H1 (cell line): ENCODE measurements around the gene SPATA19. TPM values are rescaled to one million over a fixed set of nuclear protein-coding genes. Genes with fewer than 3 reads are reported as not detected.
A peak's percentile ranks its signal among the peaks of the same experiment; 100 is the strongest.

Experiments used
- CTCF ChIA-PET: fragments of 300-600 bp; sonication (Branson Sonifier 250); formaldehyde crosslinking; loops from one replicate; lab custom pipeline; 2021; ENCODE audit not compliant: partially characterized antibody; lab: Charles Lee
- POLR2A ChIA-PET: fragments of 300-600 bp; sonication (Branson Sonifier 250); formaldehyde crosslinking; loops from one replicate; lab custom pipeline; 2021; ENCODE audit warnings: inconsistent platforms; ENCODE audit not compliant: partially characterized antibody; lab: Charles Lee
- DNase-seq, 2 experiments: peaks; one replicate each; pipeline versions ENCODE4 v3.0.0 to v3.0.0-alpha.2; 2010 to 2022; ENCODE audit warnings: low spot score in 2 of 2, low read depth in 1 of 2, mixed read lengths in 1 of 2
- FAIRE-seq: peaks from 2 replicates; lab custom pipeline; 2011; peaks lifted over from hg19 to GRCh38; lab: Jason Lieb, UNC
- H2AFZ ChIP-seq: 2 replicates; pipeline ENCODE4 v1.8.1; 2012; ENCODE audit warnings: low read length, inconsistent platforms
- H2AK5ac ChIP-seq: 2 replicates; pipeline ENCODE4 v1.6.1; 2013; ENCODE audit warnings: low read depth, low read length
- H2BK120ac ChIP-seq: replicated peaks from 2 replicates; pipeline ENCODE3; 2013; ENCODE audit warnings: low read depth, low read length, inconsistent platforms
- H2BK12ac ChIP-seq: 2 replicates; pipeline ENCODE4 v1.6.1; 2013; ENCODE audit warnings: low read depth, low read length
- H2BK15ac ChIP-seq: 2 replicates; pipeline ENCODE4 v1.6.1; 2013; ENCODE audit warnings: low read length
- H2BK20ac ChIP-seq: 2 replicates; pipeline ENCODE4 v1.6.1; 2013; ENCODE audit warnings: low read length
- H2BK5ac ChIP-seq: 2 replicates; pipeline ENCODE4 v1.6.1; 2013; ENCODE audit warnings: low read depth, low read length
- H3K14ac ChIP-seq: 2 replicates; pipeline ENCODE4 v1.6.1; 2013; ENCODE audit warnings: inconsistent platforms; ENCODE audit not compliant: insufficient read length
- H3K18ac ChIP-seq: 2 replicates; pipeline ENCODE4 v1.6.1; 2013; ENCODE audit warnings: low read length; ENCODE audit errors: extremely low read depth
- H3K23ac ChIP-seq: 2 replicates; pipeline ENCODE4 v1.6.1; 2013; ENCODE audit warnings: inconsistent platforms; ENCODE audit not compliant: insufficient read length
- H3K23me2 ChIP-seq: 2 replicates; pipeline ENCODE4 v1.6.1; 2013; ENCODE audit warnings: low read depth, low read length
- H3K27ac ChIP-seq: 2 replicates; pipeline ENCODE4 v1.6.1; 2011; ENCODE audit warnings: low read depth, low read length, inconsistent platforms
- H3K27me3 ChIP-seq, 4 experiments: replicated peaks in 1 of 4; 1 replicate in 1 of 4; 2 replicates in 3 of 4; pipeline versions ENCODE4 v1.6.1 to v1.8.1; 2011 to 2013; ENCODE audit warnings: low read length in 3 of 4, mild to moderate bottlenecking in 3 of 4, inconsistent platforms in 2 of 4, mixed read lengths in 2 of 4, moderate library complexity in 1 of 4; ENCODE audit not compliant: control insufficient read depth in 3 of 4, insufficient read depth in 3 of 4; ENCODE audit errors: extremely low read depth in 1 of 4
- H3K36me3 ChIP-seq, 4 experiments: 2 replicates each; pipeline versions ENCODE4 v1.6.1 to v1.8.1; 2011 to 2013; ENCODE audit warnings: mild to moderate bottlenecking in 4 of 4, low read length in 3 of 4, moderate library complexity in 2 of 4, control low read depth in 1 of 4, inconsistent platforms in 1 of 4; ENCODE audit not compliant: insufficient read depth in 4 of 4, control insufficient read depth in 2 of 4
- H3K4ac ChIP-seq: replicated peaks from 2 replicates; pipeline ENCODE3; 2013; ENCODE audit warnings: low read length, low read depth, mixed read lengths, inconsistent platforms; ENCODE audit not compliant: insufficient read length
- H3K4me1 ChIP-seq, 4 experiments: replicated peaks in 1 of 4; 1 replicate in 1 of 4; 2 replicates in 3 of 4; pipeline versions ENCODE4 v1.6.1 to v1.8.1; 2011 to 2013; ENCODE audit warnings: low read length in 3 of 4, inconsistent platforms in 2 of 4, mixed read lengths in 1 of 4; ENCODE audit not compliant: insufficient read depth in 4 of 4, control insufficient read depth in 3 of 4
- H3K4me2 ChIP-seq, 2 experiments: 2 replicates each; pipeline versions ENCODE4 v1.6.1 to v1.8.1; 2011 to 2013; ENCODE audit warnings: low read depth in 2 of 2, low read length in 2 of 2, control low read depth in 1 of 2, inconsistent platforms in 1 of 2, mild to moderate bottlenecking in 1 of 2; ENCODE audit not compliant: insufficient read depth in 1 of 2
- H3K4me3 ChIP-seq, 4 experiments: fragments of 200-600, 300-600 bp in 1 of 4; sonication (generic), shearing (Covaris generic), sonication (Bioruptor Twin) in 1 of 4; 2 replicates each; pipeline versions ENCODE4 v1.5.1 to v1.8.1; 2011 to 2016; ENCODE audit warnings: low read length in 4 of 4, low read depth in 3 of 4, control low read depth in 2 of 4, inconsistent platforms in 2 of 4, mild to moderate bottlenecking in 2 of 4, mixed read lengths in 1 of 4, moderate library complexity in 1 of 4; ENCODE audit not compliant: insufficient read depth in 2 of 4; ENCODE audit errors: extremely low read depth in 1 of 4
- H3K56ac ChIP-seq: replicated peaks from 2 replicates; pipeline ENCODE3; 2013; ENCODE audit warnings: low read depth, mild to moderate bottlenecking, mixed read lengths, low read length, inconsistent platforms; ENCODE audit not compliant: insufficient read length
- H3K79me1 ChIP-seq: 2 replicates; pipeline ENCODE4 v1.6.1; 2013; ENCODE audit warnings: low read depth, low read length, control low read depth
- H3K79me2 ChIP-seq, 2 experiments: 2 replicates each; pipeline versions ENCODE4 v1.6.1 to v1.8.1; 2012 to 2013; ENCODE audit warnings: low read length in 2 of 2, mild to moderate bottlenecking in 2 of 2, inconsistent platforms in 1 of 2; ENCODE audit not compliant: insufficient read depth in 2 of 2, control insufficient read depth in 1 of 2
- H3K9ac ChIP-seq, 4 experiments: replicated peaks in 1 of 4; 1 replicate in 1 of 4; 2 replicates in 3 of 4; pipeline versions ENCODE4 v1.6.1 to v1.8.1; 2011 to 2013; ENCODE audit warnings: low read depth in 3 of 4, low read length in 3 of 4, control low read depth in 2 of 4, mild to moderate bottlenecking in 2 of 4, moderate library complexity in 2 of 4, inconsistent platforms in 1 of 4; ENCODE audit errors: extremely low read depth in 1 of 4
- H3K9me3 ChIP-seq, 2 experiments: 2 replicates each; pipeline versions ENCODE4 v1.6.1 to v1.8.1; 2012 to 2013; ENCODE audit warnings: mild to moderate bottlenecking in 2 of 2, moderate library complexity in 2 of 2, control low read depth in 1 of 2, inconsistent platforms in 1 of 2, low read depth in 1 of 2, low read length in 1 of 2, mixed read lengths in 1 of 2; ENCODE audit not compliant: insufficient read depth in 2 of 2
- H4K20me1 ChIP-seq, 2 experiments: replicated peaks in 1 of 2; 2 replicates each; pipeline versions ENCODE3 to v1.8.1; 2011 to 2013; ENCODE audit warnings: inconsistent platforms in 2 of 2, low read length in 2 of 2, mild to moderate bottlenecking in 1 of 2; ENCODE audit not compliant: insufficient read depth in 2 of 2, control insufficient read depth in 1 of 2
- H4K5ac ChIP-seq: 2 replicates; pipeline ENCODE4 v1.6.1; 2013; ENCODE audit warnings: low read length, low read depth, mixed read lengths, inconsistent platforms; ENCODE audit not compliant: insufficient read length
- H4K8ac ChIP-seq: 2 replicates; pipeline ENCODE4 v1.8.0; 2013; ENCODE audit warnings: mild to moderate bottlenecking, moderate library complexity, low read length, inconsistent platforms; ENCODE audit not compliant: insufficient read depth; ENCODE audit errors: extremely low read depth
- H4K91ac ChIP-seq: replicated peaks from 2 replicates; pipeline ENCODE3; 2013; ENCODE audit warnings: low read length, mixed read lengths, inconsistent platforms; ENCODE audit not compliant: insufficient read length
- ATF3 ChIP-seq: IDR thresholded peaks from 2 replicates; pipeline ENCODE4 v1.6.1; 2011; ENCODE audit warnings: low read depth, mild to moderate bottlenecking, low read length; ENCODE audit not compliant: insufficient read depth
- CBX8 ChIP-seq: fragments of 300-800, 300-1000 bp; sonication (generic); IDR thresholded peaks from 2 replicates; pipeline ENCODE4 v1.7.1; 2016; ENCODE audit warnings: low read depth, low read length, borderline replicate concordance
- CTCF ChIP-seq, 3 experiments: IDR thresholded peaks; 1 replicate in 2 of 3; 2 replicates in 1 of 3; pipeline versions ENCODE4 v1.5.1 to v1.6.1; 2011; ENCODE audit warnings: low read length in 3 of 3, mild to moderate bottlenecking in 3 of 3, inconsistent platforms in 2 of 3, low read depth in 1 of 3, moderate library complexity in 1 of 3; ENCODE audit not compliant: insufficient read depth in 1 of 3; ENCODE audit errors: control extremely low read depth in 1 of 3
- FOSL1 ChIP-seq: IDR thresholded peaks from 2 replicates; pipeline ENCODE4 v1.6.1; 2011; ENCODE audit warnings: mild to moderate bottlenecking, low read depth, low read length, moderate library complexity; ENCODE audit not compliant: insufficient read depth
- HDAC6 ChIP-seq: IDR thresholded peaks from one replicate; pipeline ENCODE4 v1.7.1; 2012; ENCODE audit warnings: low read depth, mild to moderate bottlenecking, inconsistent platforms, low read length, moderate library complexity
- KDM1A ChIP-seq: fragments of 200-600, 300-600 bp; sonication (generic); IDR thresholded peaks from 2 replicates; pipeline ENCODE4 v1.7.1; 2016; ENCODE audit warnings: mild to moderate bottlenecking, low read length, borderline replicate concordance
- SIN3A ChIP-seq, 2 experiments: IDR thresholded peaks in 1 of 2; conservative IDR thresholded peaks in 1 of 2; 2 replicates each; pipeline ENCODE4 v1.6.1; 2011 to 2012; ENCODE audit warnings: low read length in 2 of 2, improper control_type of control experiment in 1 of 2, low read depth in 1 of 2, mild to moderate bottlenecking in 1 of 2
- SP4 ChIP-seq: IDR thresholded peaks from 2 replicates; pipeline ENCODE4 v1.6.1; 2012; ENCODE audit warnings: low read length, inconsistent platforms
- TEAD4 ChIP-seq: IDR thresholded peaks from 2 replicates; pipeline ENCODE4 v1.6.1; 2012; ENCODE audit warnings: low read depth, low read length, inconsistent platforms, mixed read lengths
- ZNF274 ChIP-seq: IDR thresholded peaks from 2 replicates; pipeline ENCODE4 v1.7.0; 2012; ENCODE audit warnings: low read length, borderline replicate concordance; ENCODE audit errors: extremely low read depth
- WGBS, 2 experiments: shearing (Covaris generic) in 1 of 2; methylation state at CpG; one replicate each; pipeline versions ENCODE4 v1.1.6 to v1.1.7; 2013 to 2015; ENCODE audit warnings: low lambda C conversion rate in 2 of 2, mixed read lengths in 2 of 2, inconsistent platforms in 1 of 2, low coverage in 1 of 2, missing lambda C conversion rate in 1 of 2; ENCODE audit not compliant: insufficient replicate concordance in 2 of 2, insufficient coverage in 1 of 2, insufficient read length in 1 of 2; ENCODE audit errors: extremely low coverage in 1 of 2, missing lambda C conversion rate in 1 of 2; 5-methylcytosine and 5-hydroxymethylcytosine counted together
- polyA plus RNA-seq, 7 experiments: library from polyadenylated mRNA; depleted of rRNA in 3 of 7; stranded (reverse) in 5 of 7; unstranded in 2 of 7; fragments of >200 nt in 5 of 7; fragments of 200-250 nt in 2 of 7; gene quantifications; 1 replicate in 5 of 7; 2 replicates in 1 of 7; 4 replicates in 1 of 7; pipeline versions ENCODE4 v1.2.1 to v1.2.3, GENCODE V29; 2011 to 2013; ENCODE audit warnings: missing spikeins in 2 of 7, mixed read lengths in 2 of 7
- total RNA-seq: library from RNA; stranded (reverse); fragmentation: NEBNext Ultra II Directional; extraction: Animal tissue kit (Norgen Biotek cat#: 25700); gene quantifications from 2 replicates; pipeline ENCODE4 v1.2.1, GENCODE V29; 2021

SPATA19 gene
- total and polyA plus RNA-seq, 2 of the 8 experiments (the other 6 are each of a cell fraction or from before 2014, with no cell fraction given) = not detected

- FAIRE-seq = no peak
- H2BK20ac ChIP-seq = no peak overlapping the region
- TF ChIP-seq CTCF (IDR thresholded peaks at IDR 0.05; ENCODE audit: control extremely low read depth in 1 of 3, insufficient read depth in 1 of 3, low read depth in 1 of 3, low read length in 3 of 3) = no peak
- no peak for TF ChIP-seq FOSL1
- TF ChIP-seq HDAC6 = no peak
- no peak for TF ChIP-seq SP4
- TF ChIP-seq KDM1A = no peak
- TF ChIP-seq ZNF274 = no peak
- no peak for TF ChIP-seq CBX8
- TF ChIP-seq ATF3 = no peak
- no peak for TF ChIP-seq SIN3A (conservative IDR thresholded peaks at IDR 0.05 in 1 of 2, IDR thresholded peaks at IDR 0.05 in 1 of 2; ENCODE audit: low read depth in 1 of 2, low read length in 2 of 2)
- no peak for TF ChIP-seq TEAD4
Measured at GRCh38 chr11:133826866-133827265, 18.4 kb downstream of the SPATA19 start.

More at GRCh38 chr11:133826866-133827265, 18.4 kb downstream of the SPATA19 start:
- Histone ChIP-seq H4K20me1 (no peaks in the 10 kb centered on the region), H3K9ac (no peak overlapping the region), H3K36me3 (no peaks in the 10 kb centered on the region), H2BK5ac (no peak overlapping the region), H4K5ac (no peak overlapping the region), H3K56ac (no peak overlapping the region), H2AK5ac (no peak overlapping the region; the same call in 1 of the 2 replicates), H4K91ac (no peak overlapping the region), H3K79me2 (no peaks in the 10 kb centered on the region), H4K8ac (no peak overlapping the region), H3K27ac (no peak overlapping the region), H3K4me2 (no peak overlapping the region), H2BK120ac (no peak overlapping the region), H3K4me1 (no peaks in the 10 kb centered on the region), H3K9me3 (no peaks in the 10 kb centered on the region), H3K23ac (no peak overlapping the region), H3K23me2 (no peaks in the 10 kb centered on the region; the same call in 1 of the 2 replicates), H3K79me1 (no peaks in the 10 kb centered on the region), H3K27me3 (no peaks in the 10 kb centered on the region), H3K14ac (no peak overlapping the region), H3K18ac (no peak overlapping the region), H2BK12ac (no peak overlapping the region), H3K4me3 (no peak overlapping the region), H2AFZ (no peak overlapping the region), H3K4ac (no peak overlapping the region), H2BK15ac (no peak overlapping the region)
- POLR2A ChIA-PET = no interaction called here
- peak in 1 of 2 experiments; percentile 14 for DNase-seq
- WGBS, 2 experiments = 90% methylated on average over 4 of the region's 4 CpGs; no CpG with 5 or more reads in 1 of the 2 experiments
- CTCF ChIA-PET = interaction anchor here (0.9 to 2.3 kb wide), 4 partner anchors 208 to 753 kb away, joined by 3 to 12 read pairs (median 6); no protein-coding TSS in a partner anchor
